A549 treated with Mapracorat at 1 μM for 4 hours (cell line): ENCODE measurements around the gene OR10J5. TPM values are rescaled to one million over a fixed set of nuclear protein-coding genes. Genes with fewer than 3 reads are reported as not detected.

Experiments used
- total RNA-seq: library from RNA; stranded (reverse); fragments of 200-300 nt; extraction: Qiagen RNA extraction; gene quantifications from 5 replicates; pipeline ENCODE4 v1.2.3, GENCODE V29; 2022

OR10J5 gene
- total RNA-seq: not detected in 5 replicates

GRCh38 chr1:159535907-159536306, at the start of gene OR10J5:
Gene OR10J5, minus strand, starts transcription at chr1:159536007. Its CDS starts 0 bp downstream, at chr1:159536007.

Other genes with a start within 250 kb of the OR10J5 start
- gene FCER1A, start 233.7 kb downstream of the OR10J5 start, total RNA-seq: not detected in 5 replicates
- not detected in 5 replicates for gene OR10J4, start 103.8 kb downstream of the OR10J5 start, total RNA-seq
- not detected in 5 replicates for gene OR10J1, start 96.3 kb downstream of the OR10J5 start, total RNA-seq
- not detected in 5 replicates for gene APCS, start 51.8 kb upstream of the OR10J5 start, total RNA-seq
- not detected in 5 replicates for gene CRP, start 178.6 kb upstream of the OR10J5 start, total RNA-seq
- 62.5 to 80.5 TPM (median 77.7 TPM) in 5 replicates for gene DUSP23, start 245.0 kb upstream of the OR10J5 start, total RNA-seq